HepG2 (cell line): Measurements from ENCODE around the gene TMOD2. TPM values are rescaled to one million over a fixed set of nuclear protein-coding genes. Genes with fewer than 3 reads are reported as not detected.
A peak's percentile ranks its signal among the peaks of the same experiment; 100 is the strongest.

Source experiments
- AGO2 ChIP-seq: fragments of 200-400 bp; formaldehyde crosslinking; optimal IDR thresholded peaks from 2 replicates; pipeline ENCODE3; 2017; ENCODE audit warnings: mild to moderate bottlenecking, low read depth, low read length, moderate library complexity
- ARNT2 ChIP-seq: sonication (generic); formaldehyde crosslinking; IDR thresholded peaks from 2 replicates; pipeline ENCODE4 v1.8.0; 2022; ENCODE audit warnings: mild to moderate bottlenecking, low read depth, missing genetic modification reagents, moderate library complexity
- BORCS8-MEF2B ChIP-seq: sonication (generic); formaldehyde crosslinking; IDR thresholded peaks from 2 replicates; pipeline ENCODE4 v1.8.0; 2022; ENCODE audit warnings: mild to moderate bottlenecking, missing genetic modification reagents
- HES4 ChIP-seq: sonication (generic); formaldehyde crosslinking; IDR thresholded peaks from 2 replicates; pipeline ENCODE4 v1.9.0; 2021; ENCODE audit warnings: mild to moderate bottlenecking, missing genetic modification reagents, borderline replicate concordance
- MIER3 ChIP-seq: IDR thresholded peaks from 2 replicates; pipeline ENCODE4 v1.6.1; 2016; ENCODE audit warnings: missing compliant biosample characterization, borderline replicate concordance
- NR0B2 ChIP-seq: sonication (generic); formaldehyde crosslinking; IDR thresholded peaks from 2 replicates; pipeline ENCODE4 v1.4.0; 2020; ENCODE audit warnings: mild to moderate bottlenecking, missing genetic modification reagents
- ZBTB1 ChIP-seq: sonication (generic); formaldehyde crosslinking; IDR thresholded peaks from 2 replicates; pipeline ENCODE4 v1.4.0; 2020; ENCODE audit warnings: missing genetic modification reagents, borderline replicate concordance
- ZFX ChIP-seq: sonication (generic); formaldehyde crosslinking; IDR thresholded peaks from 2 replicates; pipeline ENCODE4 v1.4.0; 2020; ENCODE audit warnings: mild to moderate bottlenecking, low read depth, missing genetic modification reagents, moderate library complexity
- ZFY ChIP-seq: sonication (generic); formaldehyde crosslinking; IDR thresholded peaks from 2 replicates; pipeline ENCODE4 v1.4.0; 2020; ENCODE audit warnings: missing genetic modification reagents
- ZNF563 ChIP-seq: sonication (generic); formaldehyde crosslinking; IDR thresholded peaks from 2 replicates; pipeline ENCODE4 v1.8.0; 2022; ENCODE audit warnings: mild to moderate bottlenecking, moderate library complexity, missing genetic modification reagents
- ZNF619 ChIP-seq: sonication (generic); formaldehyde crosslinking; IDR thresholded peaks from 2 replicates; pipeline ENCODE4 v1.4.0; 2020; ENCODE audit warnings: mild to moderate bottlenecking, missing genetic modification reagents
- ZNF629 ChIP-seq: sonication (generic); formaldehyde crosslinking; conservative IDR thresholded peaks from 2 replicates; pipeline ENCODE4 v1.5.0; 2020; ENCODE audit warnings: missing genetic modification reagents
- ZNF737 ChIP-seq: sonication (generic); formaldehyde crosslinking; IDR thresholded peaks from 2 replicates; pipeline ENCODE4 v1.5.0; 2020; ENCODE audit warnings: missing genetic modification reagents, mild to moderate bottlenecking, borderline replicate concordance
- ZNF772 ChIP-seq: sonication (generic); formaldehyde crosslinking; IDR thresholded peaks from 2 replicates; pipeline ENCODE4 v1.5.0; 2020; ENCODE audit warnings: mild to moderate bottlenecking, missing genetic modification reagents
- polyA plus RNA-seq, 8 experiments: library from polyadenylated mRNA; depleted of rRNA in 3 of 8; stranded (reverse) in 7 of 8; unstranded in 1 of 8; fragments of >200 nt; fragmentation: Illumina TruSeq in 4 of 8; extraction: Trizol in 4 of 8; gene quantifications; 2 replicates each; pipeline versions ENCODE4 v1.2.1 to v1.2.3, GENCODE V29; 2011 to 2016; ENCODE audit warnings: low read depth in 4 of 8, missing spikeins in 1 of 8, mixed read lengths in 1 of 8; ENCODE audit not compliant: insufficient read depth in 1 of 8
- total RNA-seq, 5 experiments: library from RNA; depleted of rRNA; stranded (reverse); fragments of >200 nt; fragmentation: Illumina TruSeq; extraction: Trizol; gene quantifications; 2 replicates each; pipeline ENCODE4 v1.2.3, GENCODE V29; 2016; ENCODE audit warnings: low read depth in 1 of 5
- TF ChIP-seq, protein P1 (sequence below): sonication (generic); formaldehyde crosslinking; IDR thresholded peaks from 2 replicates; pipeline ENCODE4 v1.4.0; 2020; ENCODE audit warnings: mild to moderate bottlenecking, missing genetic modification reagents, borderline replicate concordance
- TF ChIP-seq, protein P2 (sequence below): IDR thresholded peaks from 2 replicates; pipeline ENCODE4 v1.6.1; 2012; ENCODE audit warnings: inconsistent platforms

TMOD2 gene
- total and polyA plus RNA-seq, 2 of the 13 experiments (the other 11 are each of a cell fraction or from before 2014, with no cell fraction given), result 0.01 to 0.02 TPM

GRCh38 chr15:51736751-51737521, 14.5 kb upstream of the TMOD2 start (continued):
- TF ChIP-seq, protein P1, sequence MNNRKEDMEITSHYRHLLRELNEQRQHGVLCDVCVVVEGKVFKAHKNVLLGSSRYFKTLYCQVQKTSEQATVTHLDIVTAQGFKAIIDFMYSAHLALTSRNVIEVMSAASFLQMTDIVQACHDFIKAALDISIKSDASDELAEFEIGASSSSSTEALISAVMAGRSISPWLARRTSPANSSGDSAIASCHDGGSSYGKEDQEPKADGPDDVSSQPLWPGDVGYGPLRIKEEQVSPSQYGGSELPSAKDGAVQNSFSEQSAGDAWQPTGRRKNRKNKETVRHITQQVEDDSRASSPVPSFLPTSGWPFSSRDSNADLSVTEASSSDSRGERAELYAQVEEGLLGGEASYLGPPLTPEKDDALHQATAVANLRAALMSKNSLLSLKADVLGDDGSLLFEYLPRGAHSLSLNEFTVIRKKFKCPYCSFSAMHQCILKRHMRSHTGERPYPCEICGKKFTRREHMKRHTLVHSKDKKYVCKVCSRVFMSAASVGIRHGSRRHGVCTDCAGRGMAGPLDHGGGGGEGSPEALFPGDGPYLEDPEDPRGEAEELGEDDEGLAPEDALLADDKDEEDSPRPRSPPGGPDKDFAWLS, result no peak
- TF ChIP-seq AGO2 (no peak), ARNT2 (CRISPR knock-in tag) (peak; percentile 58; the same call in 1 of the 2 replicates), ZNF563 (peak; percentile 69; the same call in 1 of the 2 replicates), ZNF772 (CRISPR knock-in tag) (no peak), ZBTB1 (CRISPR knock-in tag) (no peak), ZFX (0 out of 2 replicates have a peak, but pooled peaks have one; percentile 7), MIER3 (no peak), HES4 (CRISPR knock-in tag) (peak; percentile 49; the same call in 1 of the 2 replicates), ZNF619 (CRISPR knock-in tag) (no peak), ZFY (CRISPR knock-in tag) (peak; percentile 21; the same call in 1 of the 2 replicates), NR0B2 (CRISPR knock-in tag) (peak; percentile 68; the same call in 1 of the 2 replicates), ZNF737 (CRISPR knock-in tag) (no peak), BORCS8-MEF2B (CRISPR knock-in tag) (peak; percentile 23; the same call in 1 of the 2 replicates), ZNF629 (no peak)
- TF ChIP-seq, protein P2, sequence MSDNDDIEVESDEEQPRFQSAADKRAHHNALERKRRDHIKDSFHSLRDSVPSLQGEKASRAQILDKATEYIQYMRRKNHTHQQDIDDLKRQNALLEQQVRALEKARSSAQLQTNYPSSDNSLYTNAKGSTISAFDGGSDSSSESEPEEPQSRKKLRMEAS, result peak; percentile 74
